Endothelial cell of umbilical vein (primary cell): ENCODE measurements around the gene PCNT.

Experiments used
- CTCF ChIP-seq, 2 donors: IDR thresholded peaks; 1 replicate in 1 of 2; 2 replicates in 1 of 2; pipeline ENCODE4 v1.5.1; 2011; ENCODE audit warnings: low read length in 2 of 2, mild to moderate bottlenecking in 2 of 2, moderate library complexity in 2 of 2, control low read depth in 1 of 2, inconsistent platforms in 1 of 2, low read depth in 1 of 2; ENCODE audit not compliant: insufficient read depth in 1 of 2; ENCODE audit errors: extremely low read depth in 1 of 2
- MAX ChIP-seq: IDR thresholded peaks from 2 replicates; pipeline ENCODE4 v1.6.1; 2011; ENCODE audit not compliant: insufficient read depth, insufficient read length
- POLR2A ChIP-seq: IDR thresholded peaks from 2 replicates; pipeline ENCODE4 v1.6.1; 2012; ENCODE audit warnings: low read depth, mild to moderate bottlenecking, control low read depth, low read length

- no peak for TF ChIP-seq MAX
- TF ChIP-seq POLR2A: no peak
- TF ChIP-seq CTCF (IDR thresholded peaks at IDR 0.05; ENCODE audit: extremely low read depth in 1 of 2, insufficient read depth in 1 of 2, low read depth in 1 of 2, low read length in 2 of 2): no peak
Observed at GRCh38 chr21:46376856-46377453, 53.0 kb downstream of the PCNT start.
